NCI-H1694 treated with DMSO at 0.1 percent for 48 hours (cell line): ENCODE measurements around the gene SH3TC1.

Experiments
- DNase-seq: peaks from one replicate; lab custom pipeline; 2025; lab: John Stamatoyannopoulos, UW

The SH3TC1 gene

DNA sequence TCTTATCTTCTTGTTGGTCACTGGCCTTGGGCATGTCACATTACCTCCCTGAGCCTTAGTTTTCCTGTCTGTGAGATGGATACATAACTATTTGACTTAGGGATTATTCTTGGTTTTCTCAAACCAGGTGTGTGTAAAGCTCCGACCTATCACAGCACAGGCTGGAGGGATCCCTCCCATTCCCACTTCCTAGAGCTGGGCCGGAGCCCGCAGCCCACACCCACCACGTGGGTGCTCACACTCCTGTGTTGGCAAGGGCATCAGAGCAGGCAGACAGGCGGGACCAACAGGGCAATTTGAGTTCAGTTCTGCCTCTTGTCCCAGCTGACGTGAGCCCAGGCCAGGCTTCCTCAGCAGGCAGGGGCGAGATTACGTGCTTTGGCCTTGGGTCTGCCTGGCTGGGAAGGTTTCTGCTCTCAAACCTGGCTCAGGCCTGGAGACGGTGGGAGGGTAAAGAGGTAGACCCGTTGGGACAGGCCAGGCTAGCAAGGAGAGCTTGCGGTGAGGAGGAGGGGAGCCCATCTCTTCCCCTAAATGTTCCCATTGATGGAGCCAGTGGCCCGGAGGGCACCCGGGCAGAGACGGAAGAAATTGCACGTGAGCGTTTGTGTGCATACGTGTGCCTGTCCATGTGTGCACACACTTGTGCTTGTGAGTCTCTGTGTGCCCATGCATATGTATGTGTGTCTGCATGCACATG lies 734 bp upstream of the SH3TC1 start:
- DNase-seq = no peak

DNA sequence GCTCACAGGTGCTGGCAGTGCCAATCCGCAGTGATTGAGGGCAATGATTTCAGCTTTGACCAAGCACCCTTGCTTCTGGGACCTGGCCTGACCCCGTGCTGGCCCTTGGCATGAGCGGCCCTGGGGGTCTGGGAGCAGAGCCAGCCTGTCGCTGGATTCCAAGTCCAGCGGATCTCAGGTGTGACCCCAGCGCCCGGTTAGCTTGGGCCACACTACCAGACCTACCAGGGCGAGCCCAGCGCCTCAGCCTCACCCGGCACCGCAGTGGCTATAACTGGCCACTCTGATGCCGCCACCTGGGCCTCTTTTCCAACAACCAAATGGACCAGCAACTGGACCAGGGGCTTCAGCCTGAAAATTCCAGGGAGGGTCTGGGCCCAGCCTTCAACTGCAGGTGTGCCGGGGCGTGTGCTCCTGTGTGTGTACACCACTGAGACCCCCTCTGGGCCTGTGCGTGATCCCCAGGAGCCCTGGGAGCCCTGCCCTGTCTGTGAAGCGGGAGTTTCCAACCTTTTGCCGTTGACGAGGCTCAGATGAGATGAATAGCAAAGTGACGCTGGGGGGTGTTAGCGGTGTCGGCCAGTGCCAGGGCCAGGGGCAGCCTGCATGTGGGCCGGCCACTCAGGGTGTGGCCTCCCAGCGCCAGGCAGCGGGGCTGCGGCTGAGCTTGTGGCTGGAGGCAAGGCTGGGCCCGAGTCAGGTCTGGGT lies 658 bp downstream of the SH3TC1 start:
- DNase-seq = no peak

DNA sequence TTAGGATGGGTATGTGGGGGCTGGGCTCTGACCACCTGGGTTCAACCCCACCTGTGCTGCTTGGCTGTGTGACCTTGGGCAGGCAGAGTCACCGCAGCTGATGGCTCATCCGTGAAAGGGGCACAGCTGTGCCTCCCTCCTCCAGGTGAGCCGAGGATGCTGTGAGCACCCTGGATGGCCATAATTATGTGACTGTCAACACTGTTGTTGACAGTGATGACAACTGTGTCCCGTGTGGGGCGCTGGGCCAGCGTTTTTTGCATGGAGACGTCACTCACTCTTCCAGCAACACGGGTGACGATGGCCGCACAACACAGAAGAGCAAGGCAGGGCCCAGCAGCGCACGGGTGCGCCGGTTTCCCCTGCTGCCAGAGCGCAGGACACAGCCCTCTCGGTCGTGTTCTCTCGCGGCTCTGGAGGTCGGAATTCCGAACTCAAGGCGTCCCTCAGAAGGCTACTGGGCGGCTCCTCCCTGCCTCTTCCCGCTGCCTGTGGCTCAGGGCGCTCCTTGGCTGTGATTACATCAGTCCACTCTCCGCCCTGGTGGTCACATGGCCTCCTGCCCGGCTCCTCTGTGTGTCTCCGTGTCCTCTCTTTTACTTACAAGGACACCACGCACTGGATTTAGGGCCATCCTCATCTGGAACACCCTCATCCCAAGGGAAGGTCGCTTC lies 1.3 kb downstream of the SH3TC1 start:
- DNase-seq = no peak

DNA sequence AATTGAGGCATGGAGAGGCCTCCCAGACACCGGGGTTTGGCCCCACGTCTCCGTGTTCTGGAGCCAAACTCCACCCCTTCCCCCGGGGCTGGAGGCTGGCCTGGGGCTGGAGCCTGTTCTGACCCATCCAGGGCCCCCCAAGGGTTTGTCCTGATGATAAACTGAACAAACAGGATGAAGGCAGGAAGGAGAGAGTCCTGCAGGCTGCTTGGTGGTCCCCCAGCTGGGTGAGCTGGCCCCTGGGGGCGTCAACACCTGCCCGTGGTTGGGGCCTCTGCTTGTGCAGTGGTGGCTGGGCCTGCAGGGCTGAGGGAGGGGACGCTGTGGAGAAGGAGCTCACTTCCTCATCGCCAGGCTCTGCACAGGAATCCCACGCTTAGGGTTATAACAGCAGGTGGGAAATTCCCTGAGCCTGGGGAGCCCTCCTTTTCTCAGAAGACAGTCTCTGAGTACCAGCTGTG lies 2.3 kb downstream of the SH3TC1 start:
- no peak for DNase-seq

- no peak for DNase-seq
These were observed 3.3 kb downstream of the SH3TC1 start for GRCh38 chr4:8202108-8203051.

DNA sequence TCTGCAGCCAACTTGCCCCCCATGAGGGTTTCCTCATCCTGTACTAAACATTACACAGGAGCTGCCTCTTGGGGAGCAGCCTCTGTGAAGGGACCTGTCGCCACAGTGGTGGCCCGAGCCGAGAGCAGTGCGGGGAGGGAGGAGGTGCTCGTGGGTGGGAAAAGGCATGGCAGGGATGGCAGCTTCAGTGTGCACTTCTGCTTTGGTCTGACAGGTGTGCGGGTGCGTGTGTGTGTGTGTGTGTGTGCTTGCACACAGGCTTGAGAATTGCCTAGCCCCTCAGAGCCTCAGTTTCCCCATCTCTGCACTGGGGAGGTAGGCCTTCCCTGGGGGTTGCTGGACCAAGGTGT lies 3.9 kb downstream of the SH3TC1 start:
- DNase-seq = no peak

GRCh38 chr4:8203817-8204216 lies 4.7 kb downstream of the SH3TC1 start:
- no peak for DNase-seq

DNA sequence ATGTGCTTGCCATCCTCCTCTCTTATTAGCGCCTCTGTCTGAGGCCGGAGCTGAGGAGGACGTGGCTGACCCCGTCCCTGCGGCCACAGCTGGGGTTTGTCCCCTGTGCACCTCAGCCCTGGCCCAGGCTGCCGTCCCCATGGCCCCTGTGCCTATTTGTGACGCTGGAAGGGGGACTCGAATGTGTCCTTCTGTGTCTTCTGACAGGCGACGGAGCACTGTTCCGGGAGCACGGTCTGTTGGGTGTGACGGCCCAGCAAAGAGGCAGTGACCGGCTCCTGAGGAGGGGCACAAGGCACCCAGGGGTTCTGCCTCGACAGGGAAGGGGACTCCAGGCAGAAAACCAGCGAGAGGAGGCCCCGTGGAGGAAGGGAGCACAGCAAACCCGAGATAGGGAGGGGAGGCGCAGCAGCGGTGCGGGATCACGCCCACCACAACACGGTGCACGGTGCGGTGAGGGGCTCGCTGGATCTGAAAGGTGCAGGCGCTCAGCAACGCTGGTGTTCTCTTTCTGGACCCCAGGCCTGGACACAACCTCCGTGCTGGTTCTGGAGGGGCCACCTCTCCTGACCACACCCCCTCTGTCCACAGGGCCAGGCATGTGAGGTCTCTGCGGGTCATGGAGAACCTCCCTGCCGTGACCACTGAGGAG lies 5.6 kb downstream of the SH3TC1 start:
- no peak for DNase-seq

- DNase-seq = no peak
These were observed 6.2 kb downstream of the SH3TC1 start for GRCh38 chr4:8205241-8205707.

GRCh38 chr4:8205749-8206611 lies 6.9 kb downstream of the SH3TC1 start:
- no peak for DNase-seq

DNA sequence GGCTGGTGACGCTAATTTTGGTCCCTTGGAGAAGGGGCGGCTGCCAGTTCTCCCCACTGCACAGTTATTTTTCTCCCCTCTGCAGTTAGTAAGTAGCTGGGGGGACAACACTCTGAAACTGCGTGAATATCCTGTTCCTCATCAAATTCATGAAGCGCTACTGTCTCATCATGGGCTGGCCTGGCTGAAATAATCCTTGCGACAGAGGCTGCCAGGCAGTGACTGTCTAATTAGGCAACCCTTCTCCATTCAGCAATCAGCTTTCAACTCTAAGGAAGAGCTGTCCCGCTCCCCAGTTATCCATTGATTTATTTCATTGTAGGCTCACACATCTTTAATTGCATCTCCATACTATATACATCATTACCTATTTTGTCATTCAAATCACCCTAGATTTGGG lies 8.2 kb downstream of the SH3TC1 start:
- no peak for DNase-seq

DNA sequence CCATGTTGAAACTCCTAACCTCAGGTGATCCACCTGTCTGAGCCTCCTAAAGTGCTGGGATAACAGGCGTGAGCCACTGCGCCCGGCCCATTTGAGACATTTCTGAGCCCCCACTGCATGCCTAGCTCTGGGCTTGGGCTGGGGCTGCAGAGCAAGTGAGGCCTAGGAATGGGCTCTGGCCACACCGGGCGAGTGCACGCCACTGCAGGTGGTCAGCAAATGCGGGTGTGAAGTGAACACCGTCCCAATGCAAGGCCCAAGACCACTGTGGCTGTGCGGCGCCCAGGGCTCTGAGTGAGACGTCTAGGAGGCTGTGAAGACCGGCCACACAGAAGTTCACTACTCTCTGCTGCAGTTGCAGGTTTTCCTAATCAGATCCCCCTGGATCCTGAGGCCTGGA lies 9.5 kb downstream of the SH3TC1 start:
- DNase-seq = no peak

DNA sequence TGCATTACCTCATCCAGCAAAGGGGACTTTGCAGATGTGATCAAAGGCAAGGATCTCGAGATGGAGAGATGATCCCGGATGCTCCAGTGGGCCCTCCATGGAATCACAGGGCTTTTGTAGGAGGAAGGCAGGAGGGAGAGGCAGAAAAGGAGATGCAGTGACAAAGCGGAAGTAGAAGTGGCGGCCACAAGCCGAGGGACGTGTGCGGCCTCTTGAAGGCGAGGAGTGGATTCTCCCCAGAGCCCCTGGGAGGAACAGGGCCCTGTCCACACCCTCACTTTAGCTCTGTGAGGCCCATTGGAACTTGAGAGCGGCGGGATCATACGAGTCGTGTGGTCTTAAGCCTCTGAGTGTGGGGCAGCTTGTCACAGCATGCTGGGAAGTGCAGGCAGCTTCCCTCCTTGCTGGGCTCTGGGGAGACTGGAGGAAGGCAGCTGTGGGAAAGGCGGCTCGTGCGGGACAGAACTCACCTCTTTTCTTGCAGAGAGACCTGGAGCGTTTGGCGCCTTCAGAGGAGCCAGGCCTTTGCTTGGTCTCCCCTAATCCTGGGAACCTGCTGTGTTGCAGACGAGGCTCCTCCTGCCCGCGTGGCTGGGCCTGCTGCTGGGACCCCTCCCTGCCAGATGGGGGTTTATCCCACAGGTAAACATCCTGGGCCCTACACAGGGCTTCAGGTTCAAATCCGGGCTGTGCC lies 10.2 kb downstream of the SH3TC1 start:
- DNase-seq = no peak

DNA sequence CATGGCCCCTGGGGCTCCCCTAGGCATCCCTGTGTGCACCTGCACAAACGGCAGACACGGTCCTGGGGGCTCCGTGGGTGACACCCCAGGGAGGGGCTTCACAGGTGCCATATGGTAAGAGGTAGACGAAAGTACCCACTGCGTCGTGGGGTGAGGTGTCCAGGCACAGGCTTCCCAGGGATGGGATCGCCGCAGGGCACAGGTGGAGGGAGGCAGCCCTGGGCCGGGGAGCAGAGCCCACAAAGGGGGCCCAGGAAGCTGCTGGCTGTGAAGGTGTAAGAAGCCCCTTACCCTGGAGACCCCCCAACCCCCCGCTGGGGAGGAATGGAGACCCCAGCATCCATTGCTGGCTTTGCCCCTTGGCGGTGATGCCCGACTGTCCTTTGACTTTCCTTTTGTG lies 10.9 kb downstream of the SH3TC1 start:
- no peak for DNase-seq

DNA sequence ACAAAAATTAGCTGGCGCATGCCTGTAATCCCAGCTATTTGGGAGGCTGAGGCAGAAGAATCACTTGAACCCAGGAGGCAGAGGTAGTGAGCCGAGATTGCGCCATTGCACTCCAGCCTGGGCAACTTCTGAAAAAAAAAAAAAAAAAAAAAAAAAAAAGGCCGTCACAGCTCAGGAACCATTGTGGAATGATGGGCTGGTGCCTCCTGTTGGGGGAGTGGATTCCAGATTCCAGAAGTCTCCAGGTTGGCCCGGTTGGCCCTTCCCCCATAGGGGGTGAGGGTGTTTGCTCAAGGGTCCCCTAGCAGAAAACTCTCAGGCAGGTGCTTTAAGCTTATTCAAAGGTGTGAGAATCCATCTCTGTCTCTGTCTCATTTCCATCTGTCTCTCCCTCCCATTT lies 11.5 kb downstream of the SH3TC1 start:
- DNase-seq = no peak

DNA sequence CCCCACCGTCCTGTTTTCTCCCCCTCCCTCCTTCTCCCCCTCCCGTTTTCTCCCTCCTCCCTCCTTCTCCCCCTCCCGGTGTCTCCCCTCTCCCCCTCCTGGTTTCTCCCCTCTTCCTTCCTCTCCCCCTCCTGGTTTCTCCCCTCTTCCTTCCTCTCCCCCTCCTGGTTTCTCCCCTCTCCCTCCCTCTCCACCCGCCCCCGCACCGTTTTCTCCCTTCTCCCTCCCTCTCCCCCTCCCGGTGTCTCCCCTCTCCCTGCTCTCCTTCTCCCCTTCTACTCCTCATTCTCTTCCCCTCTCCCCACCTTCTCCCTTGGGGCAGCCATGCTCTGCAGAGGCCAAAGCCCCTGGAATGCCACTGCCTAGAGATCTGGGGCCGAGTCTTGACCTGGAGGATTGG lies 12.2 kb downstream of the SH3TC1 start:
- DNase-seq = no peak

DNA sequence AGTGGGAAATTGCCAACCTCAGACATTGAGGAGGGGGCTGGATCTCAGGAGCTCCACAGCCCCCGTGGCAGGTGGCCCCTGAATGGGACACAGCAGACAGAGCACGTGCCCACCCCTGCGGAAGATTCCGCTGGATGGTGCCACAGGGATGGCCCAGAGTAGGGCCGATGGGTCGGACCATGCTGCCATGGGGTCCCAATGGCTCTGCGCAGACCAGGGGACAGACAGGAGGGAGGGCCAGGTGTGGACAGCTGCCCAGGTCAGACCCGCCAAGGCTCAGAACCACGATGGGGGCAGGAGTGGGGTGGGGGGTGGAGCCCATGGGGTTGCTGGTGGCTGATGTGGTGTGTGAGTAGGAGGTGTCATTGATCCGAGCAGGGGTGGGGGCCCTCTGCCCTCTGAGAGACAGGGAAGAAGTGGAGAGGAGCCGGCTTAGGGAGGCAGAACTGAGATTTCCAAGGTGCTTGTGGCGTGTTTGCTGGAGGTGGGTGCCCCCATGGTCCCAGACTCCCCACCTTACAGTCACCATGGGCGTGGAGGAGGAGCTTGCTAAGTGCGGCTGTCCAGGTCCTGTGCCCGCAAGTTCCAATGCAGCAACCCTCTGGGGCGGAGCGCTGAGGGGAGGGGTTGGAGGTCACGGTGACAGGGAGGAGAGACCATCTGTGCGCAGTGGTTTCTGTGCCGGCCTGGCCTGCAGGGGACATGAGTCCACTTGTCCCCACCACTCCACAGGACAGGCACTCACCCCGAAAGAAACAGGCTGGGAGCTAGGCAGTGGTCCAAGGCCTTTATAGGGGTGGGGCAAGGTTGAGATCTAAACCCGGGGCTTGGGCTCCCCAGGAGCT lies 12.9 kb downstream of the SH3TC1 start:
- DNase-seq = no peak

GRCh38 chr4:8212622-8213021 lies 13.5 kb downstream of the SH3TC1 start:
- no peak for DNase-seq

DNA sequence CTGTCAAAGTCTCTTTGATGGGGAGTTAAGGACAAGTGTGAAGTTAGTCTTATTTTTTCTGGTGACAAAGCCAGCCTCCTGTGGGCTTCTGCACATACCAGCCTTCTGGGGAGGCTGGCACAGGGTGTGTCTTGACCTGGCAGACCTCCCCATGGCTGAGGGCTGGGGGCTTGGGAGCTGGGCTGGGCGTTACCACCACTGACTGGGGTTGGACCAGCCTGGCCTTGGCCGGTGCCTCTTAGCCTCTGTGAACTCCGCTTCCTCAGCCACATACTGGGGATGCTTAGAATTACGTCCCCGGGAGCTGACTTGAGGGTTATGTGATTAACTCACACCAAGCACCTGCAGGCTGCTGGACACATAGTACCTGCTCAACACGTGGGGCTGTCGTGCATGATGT lies 14.0 kb downstream of the SH3TC1 start:
- no peak for DNase-seq
